Calu3 (cell line): Measurements from ENCODE around the gene ARHGAP22. TPM values are rescaled to one million over a fixed set of nuclear protein-coding genes. Genes with fewer than 3 reads are reported as not detected.

ENCODE experiments used
- BruUV-seq: library from RNA; stranded (reverse); fragments of 400-500 nt; replicated peaks from 2 replicates; lab custom pipeline; 2021; lab: Mats Ljungman, UMichigan
- CTCF ChIA-PET: fragments of 300-600 bp; sonication (Branson Sonifier 250); formaldehyde crosslinking; loops from one replicate; lab custom pipeline; 2022; ENCODE audit warnings: antibody characterized with exemption; lab: Charles Lee
- DNase-seq: peaks from one replicate; pipeline ENCODE4 v3.0.0; 2022
- H3K27ac Mint-ChIP-seq: one replicate; pipeline ENCODE4 v1.8.0; 2022; ENCODE audit warnings: mixed read lengths; ENCODE audit not compliant: unreplicated experiment
- H3K27me3 Mint-ChIP-seq: one replicate; pipeline ENCODE4 v1.8.0; 2022; ENCODE audit warnings: mixed read lengths; ENCODE audit not compliant: unreplicated experiment
- H3K36me3 Mint-ChIP-seq: one replicate; pipeline ENCODE4 v1.8.0; 2022; ENCODE audit warnings: mild to moderate bottlenecking, moderate library complexity, mixed read lengths; ENCODE audit not compliant: insufficient read depth, unreplicated experiment
- H3K4me1 Mint-ChIP-seq: one replicate; pipeline ENCODE4 v1.8.0; 2022; ENCODE audit warnings: mild to moderate bottlenecking, low read depth, mixed read lengths; ENCODE audit not compliant: unreplicated experiment
- H3K4me3 Mint-ChIP-seq: one replicate; pipeline ENCODE4 v1.8.0; 2022; ENCODE audit warnings: mild to moderate bottlenecking, low read depth, moderate library complexity, mixed read lengths; ENCODE audit not compliant: unreplicated experiment
- H3K9me3 Mint-ChIP-seq: one replicate; pipeline ENCODE4 v1.8.0; 2022; ENCODE audit warnings: low read depth, mixed read lengths; ENCODE audit not compliant: unreplicated experiment
- CTCF ChIP-seq: fragments of 200-600 bp; IDR thresholded peaks from one replicate; pipeline ENCODE4 v1.8.0; 2022; ENCODE audit warnings: antibody characterized with exemption; ENCODE audit not compliant: unreplicated experiment
- intact Hi-C: fragments of 100-400 bp; cut with micrococcal nuclease; formaldehyde crosslinking; loops from one replicate; pipeline ENCODE4 v1.10.0; 2022; ENCODE audit not compliant: unreplicated experiment
- total RNA-seq: library from RNA; stranded (reverse); gene quantifications from 2 replicates; pipeline ENCODE4 v1.2.3, GENCODE V29; 2022

The ARHGAP22 gene
- total RNA-seq, 1 experiment from 2014 or later: 1.0 TPM

- Mint-ChIP-seq H3K9me3 (peaks cover 1% of the 10 kb centered on the region), H3K27me3 (no peaks in the 10 kb centered on the region), H3K4me1 (no peaks in the 10 kb centered on the region), H3K4me3 (no peak overlapping the region), H3K36me3 (no peaks in the 10 kb centered on the region), H3K27ac (no peak overlapping the region)
- DNase-seq: peak; percentile 62
- CTCF ChIA-PET: interaction anchor here (1.0 to 1.1 kb wide), 3 partner anchors 65 to 147 kb away, joined by 3 to 4 read pairs (median 3); no protein-coding TSS in a partner anchor
- BruUV-seq: no TSS peak
- intact Hi-C loops: loop anchor here (1.0 kb wide), 1 partner anchor 147 kb away; no protein-coding TSS in a partner anchor
- peak; percentile 30 for TF ChIP-seq CTCF
Measured at GRCh38 chr10:48509974-48510692, 94.7 kb downstream of the ARHGAP22 start.

GRCh38 chr10:48508791-48509772 is 95.8 kb downstream of the ARHGAP22 start:
- intact Hi-C loops: no loop called here
- Mint-ChIP-seq H3K36me3 (no peaks in the 10 kb centered on the region), H3K4me3 (no peak overlapping the region), H3K4me1 (no peaks in the 10 kb centered on the region), H3K27ac (no peak overlapping the region), H3K9me3 (no peaks in the 10 kb centered on the region), H3K27me3 (no peaks in the 10 kb centered on the region)
- CTCF ChIA-PET: interaction anchor here (1.0 to 1.1 kb wide), 3 partner anchors 64 to 146 kb away, joined by 3 to 4 read pairs (median 3); no protein-coding TSS in a partner anchor
- no TSS peak for BruUV-seq
- no peak for TF ChIP-seq CTCF
- no peak for DNase-seq

- H3K27ac Mint-ChIP-seq: no peak overlapping the region
- no peaks in the 10 kb centered on the region for H3K4me1 Mint-ChIP-seq
- no peaks in the 10 kb centered on the region for H3K27me3 Mint-ChIP-seq
- no peaks in the 10 kb centered on the region for H3K9me3 Mint-ChIP-seq
- BruUV-seq: no TSS peak
- intact Hi-C loops: loop anchor here (2.0 kb wide), 2 partner anchors 63 to 293 kb away; no protein-coding TSS in a partner anchor
- DNase-seq: no peak
- H3K4me3 Mint-ChIP-seq: no peak overlapping the region
- CTCF ChIA-PET: no interaction called here
- no peaks in the 10 kb centered on the region for H3K36me3 Mint-ChIP-seq
- no peak for TF ChIP-seq CTCF
Measured at GRCh38 chr10:48507933-48508790, 96.7 kb downstream of the ARHGAP22 start.
